AG10803 (cell line): Measurements from ENCODE around the gene THTPA.

Experiments
- DNase-seq: peaks from one replicate; pipeline ENCODE4 v3.0.0; 2010; ENCODE audit warnings: low read depth
- H3K4me3 ChIP-seq: 2 replicates; pipeline ENCODE4 v1.5.1; 2011; ENCODE audit warnings: mild to moderate bottlenecking, low read length, control low read depth
- CTCF ChIP-seq: conservative IDR thresholded peaks from 2 replicates; pipeline ENCODE4 v1.5.1; 2011; ENCODE audit warnings: mild to moderate bottlenecking, low read length, control low read depth, inconsistent platforms

The THTPA gene

GRCh38 chr14:23569443-23570151 is 13.5 kb downstream of the THTPA start:
- H3K4me3 ChIP-seq: no peak overlapping the region
- DNase-seq: no peak
- no peak for TF ChIP-seq CTCF

GRCh38 chr14:23570806-23571483 is 14.9 kb downstream of the THTPA start:
- no peak for DNase-seq
- TF ChIP-seq CTCF: no peak
- H3K4me3 ChIP-seq: no peak overlapping the region

- H3K4me3 ChIP-seq: no peak overlapping the region
- DNase-seq: no peak
- TF ChIP-seq CTCF: no peak
These were observed 15.8 kb downstream of the THTPA start for GRCh38 chr14:23571701-23572523.

GRCh38 chr14:23572524-23572828 is 16.4 kb downstream of the THTPA start:
- TF ChIP-seq CTCF: no peak

GRCh38 chr14:23572836-23573235 is 16.8 kb downstream of the THTPA start:
- H3K4me3 ChIP-seq: no peak overlapping the region
- no peak for DNase-seq
- no peak for TF ChIP-seq CTCF

More at GRCh38 chr14:23572524-23572828, 16.4 kb downstream of the THTPA start:
- no peak for DNase-seq
- H3K4me3 ChIP-seq: no peak overlapping the region

GRCh38 chr14:23573384-23574015 is 17.4 kb downstream of the THTPA start:
- H3K4me3 ChIP-seq: no peak overlapping the region
- no peak for TF ChIP-seq CTCF
- no peak for DNase-seq
